Thyroid gland (tissue), 4 donors: Measurements from ENCODE around the gene PDE11A. TPM values are rescaled to one million over a fixed set of nuclear protein-coding genes. Genes with fewer than 3 reads are reported as not detected.

ENCODE experiments used
- DNase-seq, 2 donors: peaks; one replicate each; pipeline ENCODE4 v3.0.0-alpha.2; 2019
- H3K27ac ChIP-seq, 3 donors: fragments of 200-600 bp; sonication (generic); 1 replicate in 2 of 3; 2 replicates in 1 of 3; pipeline ENCODE4 v1.5.1; 2016 to 2019; ENCODE audit warnings: mild to moderate bottlenecking in 1 of 3, moderate library complexity in 1 of 3
- H3K27me3 ChIP-seq: fragments of 200-600 bp; sonication (generic); one replicate; pipeline ENCODE4 v1.5.1; 2019
- H3K36me3 ChIP-seq, 2 donors: fragments of 200-600 bp; sonication (generic); one replicate each; pipeline ENCODE4 v1.5.1; 2016 to 2019
- H3K4me1 ChIP-seq, 2 donors: fragments of 200-600 bp; sonication (generic); one replicate each; pipeline ENCODE4 v1.5.1; 2017 to 2019
- H3K4me3 ChIP-seq, 3 donors: fragments of 200-600 bp; sonication (generic); replicated peaks in 1 of 3; 1 replicate in 2 of 3; 2 replicates in 1 of 3; pipeline ENCODE4 v1.5.1; 2016; ENCODE audit warnings: mild to moderate bottlenecking in 1 of 3
- H3K9me3 ChIP-seq: fragments of 200-600 bp; sonication (generic); one replicate; pipeline ENCODE4 v1.5.1; 2017
- CTCF ChIP-seq, 6 experiments: fragments of 200-600 bp in 3 of 6; fragments of 450-650 bp in 3 of 6; sonication (generic) in 3 of 6; IDR thresholded peaks; one replicate each; pipeline ENCODE4 v1.5.1; 2016 to 2019; ENCODE audit warnings: antibody characterized with exemption in 6 of 6, mild to moderate bottlenecking in 2 of 6, inconsistent platforms in 1 of 6, moderate library complexity in 1 of 6
- POLR2A ChIP-seq, 2 donors: fragments of 450-650 bp; IDR thresholded peaks; one replicate each; pipeline ENCODE4 v1.6.1; 2017; ENCODE audit warnings: antibody characterized with exemption in 2 of 2, mild to moderate bottlenecking in 2 of 2, moderate library complexity in 1 of 2
- WGBS, 2 donors: methylation state at CpG; one replicate each; pipeline ENCODE4 v1.1.5; 2017; 5-methylcytosine and 5-hydroxymethylcytosine counted together
- intact Hi-C: fragments of 100-400 bp; cut with DNase I; formaldehyde crosslinking; loops from one replicate; pipeline ENCODE4 v1.15.1; 2023
- total RNA-seq, 4 donors: library from RNA; depleted of rRNA; stranded (reverse); fragments of >200 nt; gene quantifications; one replicate each; pipeline ENCODE4 v1.2.3, GENCODE V29; 2016

The PDE11A gene
- total RNA-seq, 4 donors from 2014 or later: 2.2 to 4.0 (median 3.0) TPM

DNA sequence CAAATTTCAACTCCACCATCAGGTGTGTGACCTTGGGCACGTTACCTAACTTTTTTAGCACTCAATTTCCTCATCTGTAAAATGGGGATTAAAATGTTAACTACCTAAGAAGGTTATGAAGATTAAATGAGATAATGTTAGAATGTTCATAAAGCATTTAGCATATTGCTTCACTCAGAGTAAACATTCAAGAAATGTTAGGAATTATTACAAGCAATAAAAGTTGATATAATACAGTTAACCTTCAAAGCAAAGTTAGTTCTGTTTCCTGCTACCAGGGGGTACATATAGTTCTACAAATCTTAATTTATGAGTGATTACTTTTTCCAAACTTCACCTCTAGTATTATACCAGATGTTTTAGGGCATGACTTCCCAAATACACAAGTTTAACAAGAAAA lies 254.2 kb downstream of the PDE11A start:
- no peak for DNase-seq
- H3K4me1 ChIP-seq: peaks cover 0 to 7% of the 10 kb centered on the region in 2 donors
- intact Hi-C loops: no loop called here
- 78 to 90% methylated on average over 1 of the region's 1 CpG for WGBS, 2 donors
- TF ChIP-seq CTCF (IDR thresholded peaks at IDR 0.05) (no peak), POLR2A (IDR thresholded peaks at IDR 0.05) (no peak)
- H3K27me3 ChIP-seq: no peaks in the 10 kb centered on the region
- H3K36me3 ChIP-seq: no peaks in the 10 kb centered on the region
- no peak overlapping the region for H3K4me3 ChIP-seq
- H3K27ac ChIP-seq: no peak overlapping the region
- H3K9me3 ChIP-seq: no peaks in the 10 kb centered on the region

DNA sequence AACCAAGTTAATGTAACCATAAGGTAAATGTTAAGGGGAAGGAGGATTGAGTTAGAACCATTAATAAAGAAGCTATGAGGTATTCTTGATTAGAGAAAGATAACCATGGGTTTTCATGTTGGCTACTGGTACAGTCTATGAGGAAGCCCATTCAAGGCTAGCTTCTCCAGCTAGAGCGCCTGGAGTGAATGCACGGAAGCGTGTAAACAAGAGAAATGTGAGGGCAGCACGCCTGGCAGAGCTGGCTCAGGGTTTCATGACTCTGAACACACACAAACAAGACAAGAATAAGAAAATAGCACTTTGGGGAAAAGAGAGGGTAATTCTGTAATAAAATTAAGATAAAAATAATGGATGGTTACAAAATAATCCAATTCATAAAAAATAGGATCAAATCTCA lies 255.3 kb downstream of the PDE11A start:
- Histone ChIP-seq H3K27ac (no peak overlapping the region), H3K9me3 (no peaks in the 10 kb centered on the region), H3K4me1 (peaks cover 0 to 7% of the 10 kb centered on the region in 2 donors), H3K36me3 (no peaks in the 10 kb centered on the region), H3K4me3 (no peak overlapping the region), H3K27me3 (no peaks in the 10 kb centered on the region)
- peak; percentile 57 to 74 for DNase-seq
- intact Hi-C loops: no loop called here
- TF ChIP-seq CTCF (IDR thresholded peaks at IDR 0.05): no peak
- TF ChIP-seq POLR2A (IDR thresholded peaks at IDR 0.05): no peak
- WGBS, 2 donors: 37 to 39% methylated on average over 4 of the region's 4 CpGs

DNA sequence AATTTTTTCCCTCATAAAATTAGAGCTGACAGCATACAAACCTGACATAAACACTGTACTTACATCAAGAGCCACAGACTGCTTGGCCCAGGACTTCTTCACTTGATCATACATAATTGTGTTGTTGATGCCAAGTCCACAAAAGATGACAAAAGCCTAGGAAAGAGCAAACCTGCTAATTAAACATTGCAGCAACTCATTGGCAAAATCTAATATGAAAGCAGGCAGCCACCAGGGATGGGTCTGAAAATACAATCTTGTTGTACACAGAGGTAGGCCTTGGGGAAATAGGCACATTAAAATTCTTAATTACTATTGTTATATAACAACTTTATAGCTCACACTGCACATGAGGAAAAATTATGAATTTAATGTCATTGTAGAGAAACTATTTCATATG lies 255.8 kb downstream of the PDE11A start:
- no peak for DNase-seq
- no peak for TF ChIP-seq POLR2A (IDR thresholded peaks at IDR 0.05)
- no peak for TF ChIP-seq CTCF (IDR thresholded peaks at IDR 0.05)
- Histone ChIP-seq H3K27ac (no peak overlapping the region), H3K36me3 (no peaks in the 10 kb centered on the region), H3K4me1 (peaks cover 0 to 7% of the 10 kb centered on the region in 2 donors), H3K27me3 (no peaks in the 10 kb centered on the region), H3K4me3 (no peak overlapping the region), H3K9me3 (no peaks in the 10 kb centered on the region)
- intact Hi-C loops: no loop called here

DNA sequence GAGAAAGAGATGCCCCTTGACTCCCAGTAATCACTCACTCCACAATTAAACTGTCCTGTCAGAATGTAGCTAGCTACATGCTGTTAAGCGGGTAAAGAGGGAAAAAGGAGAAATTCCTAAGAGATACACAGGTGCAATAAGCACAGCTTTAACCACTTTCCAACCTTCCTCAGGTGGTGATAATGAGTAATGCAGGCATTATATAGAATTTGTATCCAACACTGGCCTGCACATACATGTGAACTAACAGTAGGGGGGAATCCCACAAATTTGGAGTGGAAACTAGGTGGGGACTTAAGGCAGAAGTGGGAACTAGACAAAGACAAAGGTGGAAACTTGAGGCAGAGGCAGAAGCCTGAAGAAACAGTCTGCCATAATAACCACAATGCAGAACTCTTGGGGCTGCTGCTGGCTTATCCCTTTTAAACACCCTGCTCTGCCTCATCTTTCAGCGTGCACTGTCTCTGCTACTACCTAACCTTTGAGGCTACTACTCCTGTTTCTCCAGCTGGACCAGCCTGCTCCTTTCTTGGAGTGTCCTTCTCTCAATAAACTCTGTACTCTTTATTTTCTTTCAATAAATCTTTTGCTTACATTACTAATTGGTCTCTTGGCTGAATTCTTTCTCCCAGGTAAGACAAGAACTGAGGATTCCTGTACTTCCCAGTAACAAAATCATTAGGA lies 259.7 kb downstream of the PDE11A start:
- TF ChIP-seq POLR2A (IDR thresholded peaks at IDR 0.05) (no peak), CTCF (IDR thresholded peaks at IDR 0.05) (no peak)
- no peaks in the 10 kb centered on the region for H3K9me3 ChIP-seq
- H3K4me1 ChIP-seq: peaks cover 0 to 7% of the 10 kb centered on the region in 2 donors
- no peak overlapping the region for H3K4me3 ChIP-seq
- intact Hi-C loops: no loop called here
- no peaks in the 10 kb centered on the region for H3K27me3 ChIP-seq
- no peak overlapping the region for H3K27ac ChIP-seq
- no peak for DNase-seq
- WGBS, 2 donors: 94 to 97% methylated on average over 2 of the region's 2 CpGs
- H3K36me3 ChIP-seq: no peaks in the 10 kb centered on the region

- Histone ChIP-seq H3K9me3 (no peaks in the 10 kb centered on the region), H3K4me1 (no peaks in the 10 kb centered on the region), H3K27ac (no peak overlapping the region), H3K36me3 (no peaks in the 10 kb centered on the region), H3K4me3 (no peak overlapping the region), H3K27me3 (no peaks in the 10 kb centered on the region)
- TF ChIP-seq POLR2A (IDR thresholded peaks at IDR 0.05): no peak
- TF ChIP-seq CTCF (IDR thresholded peaks at IDR 0.05): no peak
- intact Hi-C loops: no loop called here
- no peak for DNase-seq
These were observed 261.7 kb downstream of the PDE11A start for GRCh38 chr2:177810906-177811305.
